ENCODE data around the gene NOSTRIN.

GRCh38 chr2:168825126-168825525, 22.7 kb downstream of the NOSTRIN start:
- TF ChIP-seq EZH2 (optimal IDR thresholded peaks at IDR 0.05; ENCODE audit: low read depth, low read length), result no peak
- no peak for TF ChIP-seq CTCF (IDR thresholded peaks at IDR 0.05; ENCODE audit: low read length)
- no peak for TF ChIP-seq EZH2phosphoT487 (IDR thresholded peaks at IDR 0.05; ENCODE audit: low read length)

Data from MM.1S (cell line).